ENCODE data around the gene LBH.

LBH gene

GRCh38 chr2:30278419-30278818 is 47.1 kb downstream of the LBH start:
- DNase-seq: no peak

GRCh38 chr2:30280596-30281434 is 49.5 kb downstream of the LBH start:
- no peak for DNase-seq

GRCh38 chr2:30282081-30282480 is 50.7 kb downstream of the LBH start:
- DNase-seq: no peak

DNA sequence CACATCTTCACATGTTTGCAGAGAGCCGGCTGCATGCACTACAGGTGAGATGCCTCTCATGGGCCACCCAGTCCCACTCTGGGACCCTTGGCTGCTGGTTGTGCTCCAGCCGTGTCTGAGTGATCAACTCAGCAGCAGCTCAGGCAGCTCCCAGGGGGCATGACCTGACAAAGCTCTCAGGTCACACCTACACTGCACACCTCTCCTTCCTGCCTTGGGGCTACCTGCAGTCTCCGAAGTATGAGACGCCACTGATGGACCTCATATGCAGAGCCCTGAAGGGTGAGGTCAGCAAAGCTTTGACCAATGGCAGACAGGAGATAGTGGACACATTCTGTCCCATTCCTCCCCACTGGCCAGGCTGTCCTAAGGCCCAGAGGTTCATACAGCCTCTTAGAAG is 51.4 kb downstream of the LBH start:
- DNase-seq: no peak

DNA sequence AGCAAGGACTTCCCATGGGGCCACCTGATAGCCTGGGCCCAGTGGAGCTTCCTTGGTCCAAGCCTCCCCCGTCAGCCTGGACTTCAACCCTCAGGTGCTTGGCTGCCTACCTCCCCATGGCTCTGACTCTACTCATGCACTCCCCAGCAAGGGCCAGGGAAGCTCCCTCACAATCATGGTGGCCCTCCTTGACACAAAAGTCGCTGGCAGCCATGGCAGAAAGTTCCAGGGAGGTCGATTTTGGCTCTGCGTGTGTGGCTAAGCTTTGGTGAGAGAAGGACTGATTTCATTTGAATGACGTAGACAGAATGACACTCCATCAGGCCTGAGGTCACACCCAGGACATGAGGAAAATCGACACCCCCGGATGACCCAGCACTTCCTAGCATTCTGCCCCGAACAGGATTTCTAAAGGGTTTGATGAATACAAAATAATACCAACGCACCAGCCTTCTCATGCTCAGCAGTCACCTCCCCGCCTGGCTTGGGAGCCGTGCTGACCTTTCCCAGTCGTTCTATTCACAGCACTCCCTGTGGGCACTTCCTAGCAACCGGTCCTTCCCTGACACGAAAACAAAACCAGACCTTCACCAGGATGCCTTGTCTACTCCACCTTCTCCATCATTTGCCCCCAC is 52.7 kb downstream of the LBH start:
- no peak for DNase-seq

- DNase-seq: no peak
These were observed 54.4 kb downstream of the LBH start for GRCh38 chr2:30285758-30286157.

GRCh38 chr2:30287190-30287840 is 56.0 kb downstream of the LBH start:
- no peak for DNase-seq

- no peak for DNase-seq
These were observed 56.7 kb downstream of the LBH start for GRCh38 chr2:30287857-30288513.

GRCh38 chr2:30288561-30288960 is 57.2 kb downstream of the LBH start:
- DNase-seq: no peak

- DNase-seq: no peak
These were observed 62.1 kb downstream of the LBH start for GRCh38 chr2:30293303-30293921.

DNA sequence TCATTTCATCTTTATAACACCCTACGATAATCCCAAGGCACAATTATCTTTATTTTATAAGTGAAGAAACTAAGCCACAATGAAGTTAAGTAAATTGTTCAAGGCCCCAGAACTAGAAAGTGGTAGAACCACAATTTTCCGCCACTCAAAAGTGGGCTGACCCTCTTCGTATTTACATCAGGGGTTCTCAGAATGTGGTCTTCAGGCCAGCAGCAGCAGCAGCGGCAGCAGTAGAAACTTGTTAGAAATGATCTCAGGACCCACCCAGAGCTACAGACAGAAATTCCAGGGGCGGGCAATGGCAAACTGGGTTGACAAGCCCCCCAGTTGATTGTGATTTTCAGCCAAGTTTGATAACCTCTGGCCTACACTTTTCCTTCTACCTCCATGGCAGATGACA is 62.8 kb downstream of the LBH start:
- no peak for DNase-seq

- no peak for DNase-seq
These were observed 65.2 kb downstream of the LBH start for GRCh38 chr2:30296496-30296895.

GRCh38 chr2:30298302-30298701 is 67.0 kb downstream of the LBH start:
- no peak for DNase-seq

- no peak for DNase-seq
These were observed 68.8 kb downstream of the LBH start for GRCh38 chr2:30300122-30300455.

- no peak for DNase-seq
These were observed 69.3 kb downstream of the LBH start for GRCh38 chr2:30300456-30301221.

DNA sequence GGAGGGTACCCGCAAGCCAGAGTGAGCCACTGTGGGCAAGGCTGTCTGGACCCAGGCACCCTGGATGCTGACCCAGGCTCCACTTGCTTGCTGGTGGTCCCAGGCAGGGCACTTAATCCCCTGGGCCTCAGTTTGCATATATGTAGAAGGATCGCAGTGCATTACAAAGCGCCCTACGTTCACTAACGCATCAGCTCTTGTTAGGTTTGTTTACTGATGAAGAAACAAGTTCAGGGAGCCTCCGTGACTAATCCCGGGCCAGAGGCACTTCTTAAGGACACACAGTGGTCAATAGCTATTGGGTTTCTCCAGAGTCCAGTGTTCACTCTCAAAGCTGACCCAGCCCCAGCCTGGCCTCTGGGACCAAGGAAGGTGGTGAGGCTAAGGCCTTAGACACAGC is 70.2 kb downstream of the LBH start:
- no peak for DNase-seq

DNA sequence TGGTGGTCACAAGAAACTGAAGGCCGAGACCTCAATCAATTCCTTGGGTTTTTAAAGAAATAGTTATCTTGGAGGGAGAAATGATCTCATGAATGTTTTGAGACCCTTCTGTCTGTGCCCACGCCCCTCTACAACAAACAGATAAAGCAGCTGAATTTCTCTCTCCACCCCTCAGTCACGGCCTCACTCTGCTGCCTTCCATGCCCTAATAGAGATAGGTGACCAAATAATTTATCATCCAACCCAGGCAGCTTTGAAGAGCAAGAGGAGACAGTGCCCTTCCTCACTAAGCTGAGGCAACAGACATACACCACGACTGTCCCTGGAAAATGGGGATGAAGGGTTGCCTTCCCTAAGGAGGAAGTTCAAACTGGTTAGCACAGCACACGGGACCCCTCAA is 71.2 kb downstream of the LBH start:
- DNase-seq: no peak

- no peak for DNase-seq
These were observed 71.8 kb downstream of the LBH start for GRCh38 chr2:30303095-30303494.

DNA sequence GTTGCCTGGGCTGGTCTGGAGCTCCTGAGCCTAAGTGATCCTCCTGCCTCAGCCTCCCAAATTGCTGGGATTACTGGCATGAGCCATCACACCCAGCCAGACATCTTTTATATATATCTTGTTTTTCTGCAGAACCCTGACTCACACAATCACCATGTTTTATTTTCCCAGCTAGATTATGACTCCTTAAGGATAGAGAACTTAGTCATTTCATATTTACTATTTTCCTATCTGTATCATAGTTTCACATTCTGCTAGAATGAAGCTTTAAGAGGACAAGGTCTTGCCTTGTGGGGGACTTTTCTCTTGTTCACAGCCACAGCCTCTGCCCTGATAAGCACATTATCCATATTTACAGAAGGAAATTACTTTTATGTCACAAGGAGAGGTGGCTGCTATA is 73.9 kb downstream of the LBH start:
- DNase-seq: no peak

DNA sequence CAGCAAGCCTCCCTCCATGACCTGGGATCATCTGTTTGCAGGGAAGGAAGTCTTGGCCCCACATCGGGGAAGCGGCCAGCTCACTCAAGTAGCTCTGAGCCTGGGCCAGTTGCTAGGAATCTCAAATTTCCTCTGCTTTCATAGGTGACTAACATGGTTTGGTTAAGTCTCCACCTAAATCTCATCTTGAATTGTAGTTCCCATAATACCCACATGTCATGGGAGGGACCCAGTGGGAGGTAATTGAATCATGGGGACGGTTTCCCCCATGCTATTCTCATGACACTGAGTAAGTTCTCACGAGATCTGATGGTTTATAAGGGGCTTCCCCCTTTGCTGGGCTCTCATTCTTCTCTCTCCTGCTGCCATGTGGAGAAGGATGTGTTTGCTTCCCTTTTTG is 75.2 kb downstream of the LBH start:
- no peak for DNase-seq

DNA sequence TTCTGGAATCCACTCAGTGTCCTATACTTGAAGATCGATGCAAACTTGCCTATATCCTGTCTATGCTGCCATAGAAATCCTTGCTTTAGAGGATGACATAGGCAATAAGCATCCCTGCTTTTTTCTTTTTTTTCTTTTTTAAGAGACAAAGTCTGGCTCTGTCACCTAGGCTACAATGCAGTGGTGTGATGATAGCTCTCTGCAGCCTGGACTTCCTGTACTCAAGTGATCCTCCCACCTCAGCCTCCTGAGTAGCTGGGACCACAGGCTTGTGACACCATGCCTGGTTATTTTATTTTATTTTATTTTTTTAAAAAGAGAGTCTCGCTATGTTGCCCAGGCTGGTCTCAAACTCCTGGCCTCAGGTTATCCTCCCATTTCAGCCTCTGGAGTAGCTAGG is 76.9 kb downstream of the LBH start:
- DNase-seq: no peak

All from activated naive CD4-positive, alpha-beta T cell treated with anti-CD3 and anti-CD28 coated beads, Interleukin-2, amount 50 U/mL, for 16 hours (primary cell).